Thoracic aorta (tissue), 2 donors: ENCODE data around the gene RPS6KB2. TPM values are rescaled to one million over a fixed set of nuclear protein-coding genes. Genes with fewer than 3 reads are reported as not detected.
A peak's percentile ranks its signal among the peaks of the same experiment; 100 is the strongest.

Experiments
- ATAC-seq: fragments of 150-250 bp; one replicate; pipeline ENCODE4 v1.8.0; 2017; ENCODE audit warnings: low read depth; ENCODE audit not compliant: insufficient number of reproducible peaks, low FRiP score
- DNase-seq: peaks from one replicate; pipeline ENCODE4 v3.0.0-alpha.2; 2020; ENCODE audit warnings: low spot score
- H3K27ac ChIP-seq, 2 donors: fragments of 200-600 bp; sonication (generic); 1 replicate in 1 of 2; 2 replicates in 1 of 2; pipeline ENCODE4 v1.5.1; 2016; ENCODE audit warnings: mild to moderate bottlenecking in 2 of 2, moderate library complexity in 2 of 2
- H3K27me3 ChIP-seq: fragments of 200-600 bp; sonication (generic); replicated peaks from 2 replicates; pipeline ENCODE4 v1.6.0; 2016; ENCODE audit warnings: mild to moderate bottlenecking; ENCODE audit not compliant: insufficient read depth
- H3K36me3 ChIP-seq: fragments of 200-600 bp; sonication (generic); one replicate; pipeline ENCODE4 v1.5.1; 2016
- H3K4me1 ChIP-seq, 2 donors: fragments of 200-600 bp; sonication (generic); 1 replicate in 1 of 2; 2 replicates in 1 of 2; pipeline versions ENCODE4 v1.5.1 to v1.6.0; 2016; ENCODE audit warnings: low read depth in 2 of 2, mild to moderate bottlenecking in 1 of 2; ENCODE audit not compliant: control insufficient read depth in 1 of 2
- H3K4me3 ChIP-seq: fragments of 200-600 bp; sonication (generic); 2 replicates; pipeline ENCODE4 v1.5.1; 2016; ENCODE audit warnings: mild to moderate bottlenecking
- H3K9me3 ChIP-seq: fragments of 200-600 bp; sonication (generic); 2 replicates; pipeline ENCODE4 v1.5.1; 2016
- CTCF ChIP-seq: fragments of 200-600 bp; sonication (generic); IDR thresholded peaks from one replicate; pipeline ENCODE4 v1.5.1; 2019; ENCODE audit warnings: antibody characterized with exemption
- total RNA-seq, 2 donors: library from RNA; depleted of rRNA; stranded (reverse); fragments of >200 nt; gene quantifications; one replicate each; pipeline versions ENCODE4 v1.1.0 to v1.2.3, GENCODE V29; 2016

RPS6KB2 gene
- total RNA-seq, 2 donors from 2014 or later, result 68.3 to 69.3 TPM

GRCh38 chr11:67482827-67483798 is 54.8 kb downstream of the RPS6KB2 start, which contains the start of gene AIP:
TSS of gene AIP (plus strand) at chr11:67483026. CDS start at chr11:67483159, 133 bp downstream.
- Histone ChIP-seq H3K4me3 (peak within 1 kb of the TSS; percentile 72), H3K9me3 (no peaks in the 10 kb centered on the region), H3K27me3 (no peaks in the 10 kb centered on the region), H3K4me1 (peaks cover 18 to 27% of the 10 kb centered on the region in 2 donors), H3K36me3 (peaks cover 4% of the 10 kb centered on the region), H3K27ac (peak within 1 kb of the TSS; percentile 75 to 78)
- ATAC-seq, result peak; percentile 98
- no peak for TF ChIP-seq CTCF
- peak; percentile 92 for DNase-seq

- Histone ChIP-seq H3K9me3 (no peaks in the 10 kb centered on the region), H3K27me3 (no peaks in the 10 kb centered on the region), H3K4me3 (peak overlapping the region; percentile 72), H3K4me1 (peaks cover 18 to 27% of the 10 kb centered on the region in 2 donors), H3K27ac (peak overlapping the region in 1 of 2 donors; percentile 75), H3K36me3 (peaks cover 4% of the 10 kb centered on the region)
- ATAC-seq (no peak), DNase-seq (no peak)
- no peak for TF ChIP-seq CTCF
Observed at GRCh38 chr11:67483831-67484665, 55.8 kb downstream of the RPS6KB2 start.

GRCh38 chr11:67484847-67485311 is 56.6 kb downstream of the RPS6KB2 start:
- no peak for TF ChIP-seq CTCF
- peaks cover 18 to 27% of the 10 kb centered on the region in 2 donors for H3K4me1 ChIP-seq
- DNase-seq (no peak), ATAC-seq (no peak)
- no peaks in the 10 kb centered on the region for H3K9me3 ChIP-seq
- peaks cover 4% of the 10 kb centered on the region for H3K36me3 ChIP-seq
- peak overlapping the region; percentile 7 for H3K4me3 ChIP-seq
- H3K27ac ChIP-seq, result no peak overlapping the region
- H3K27me3 ChIP-seq, result no peaks in the 10 kb centered on the region

Other genes starting within 250 kb of the RPS6KB2 start
- gene GRK2, start 162.0 kb upstream of the RPS6KB2 start, total RNA-seq, result 10 to 100 TPM; 72.8 to 85.2 TPM
- 100 to 1,000 TPM in 1 of 2 donors, 10 to 100 TPM in 1; 66.6 to 101 TPM for gene ANKRD13D, start 139.2 kb upstream of the RPS6KB2 start, total RNA-seq
- 10 to 100 TPM; 39.4 to 59.0 TPM for gene SSH3, start 125.0 kb upstream of the RPS6KB2 start, total RNA-seq
- gene POLD4, start 74.9 kb upstream of the RPS6KB2 start, total RNA-seq, result 100 to 1,000 TPM; 145 to 148 TPM
- gene CLCF1, start 54.9 kb upstream of the RPS6KB2 start, total RNA-seq, result 10 to 100 TPM; 27.1 to 38.1 TPM
- 10 to 100 TPM; 15.8 to 23.0 TPM for gene RAD9A, start 36.5 kb upstream of the RPS6KB2 start, total RNA-seq
- gene PPP1CA, start 26.6 kb upstream of the RPS6KB2 start, total RNA-seq, result 10 to 100 TPM; 74.4 to 77.8 TPM
- 1 to 10 TPM; 2.6 to 3.8 TPM for gene TBC1D10C, start 24.4 kb upstream of the RPS6KB2 start, total RNA-seq
- 10 to 100 TPM in 1 of 2 donors, 1 to 10 TPM in 1; 7.9 to 10.8 TPM for gene CARNS1, start 12.8 kb upstream of the RPS6KB2 start, total RNA-seq
- 1 to 10 TPM; 4.0 to 7.2 TPM for gene PTPRCAP, start 9.2 kb downstream of the RPS6KB2 start, total RNA-seq
- gene CORO1B, start 15.0 kb downstream of the RPS6KB2 start, total RNA-seq, result 10 to 100 TPM; 50.0 to 88.3 TPM
- gene GPR152, start 24.2 kb downstream of the RPS6KB2 start, total RNA-seq, result not detected
- 1 to 10 TPM; 5.3 to 5.7 TPM for gene CABP4, start 26.9 kb downstream of the RPS6KB2 start, total RNA-seq
- 10 to 100 TPM; 66.7 to 67.7 TPM for gene TMEM134, start 40.8 kb downstream of the RPS6KB2 start, total RNA-seq
- gene AIP, start 54.5 kb downstream of the RPS6KB2 start, total RNA-seq, result 10 to 100 TPM; 64.8 to 76.9 TPM
- 10 to 100 TPM; 27.1 to 32.5 TPM for gene PITPNM1, start 76.9 kb downstream of the RPS6KB2 start, total RNA-seq
- 10 to 100 TPM; 53.3 to 73.4 TPM for gene CDK2AP2, start 79.7 kb downstream of the RPS6KB2 start, total RNA-seq
- gene CABP2, start 95.0 kb downstream of the RPS6KB2 start, total RNA-seq, result not detected
- gene GSTP1, start 155.3 kb downstream of the RPS6KB2 start, total RNA-seq, result 100 to 1,000 TPM; 272 to 744 TPM
- gene NDUFV1, start 178.4 kb downstream of the RPS6KB2 start, total RNA-seq, result 100 to 1,000 TPM; 240 to 252 TPM
- 1 to 10 TPM; 5.7 to 6.1 TPM for gene NUDT8, start 201.4 kb downstream of the RPS6KB2 start, total RNA-seq
- gene TBX10, start 211.3 kb downstream of the RPS6KB2 start, total RNA-seq, result not detected
- gene ACY3, start 222.2 kb downstream of the RPS6KB2 start, total RNA-seq, result not detected
- not detected for gene ALDH3B2, start 246.1 kb downstream of the RPS6KB2 start, total RNA-seq